ENCODE results near the gene RPS6KA2.

The RPS6KA2 gene

GRCh38 chr6:166627033-166627874, at the start of gene RPS6KA2:
RPS6KA2 (minus strand) TSS chr6:166627251; CDS start chr6:166627019, 232 bp downstream.
- DNase-seq (ENCODE audit: low read depth), result peak; percentile 100

DNA sequence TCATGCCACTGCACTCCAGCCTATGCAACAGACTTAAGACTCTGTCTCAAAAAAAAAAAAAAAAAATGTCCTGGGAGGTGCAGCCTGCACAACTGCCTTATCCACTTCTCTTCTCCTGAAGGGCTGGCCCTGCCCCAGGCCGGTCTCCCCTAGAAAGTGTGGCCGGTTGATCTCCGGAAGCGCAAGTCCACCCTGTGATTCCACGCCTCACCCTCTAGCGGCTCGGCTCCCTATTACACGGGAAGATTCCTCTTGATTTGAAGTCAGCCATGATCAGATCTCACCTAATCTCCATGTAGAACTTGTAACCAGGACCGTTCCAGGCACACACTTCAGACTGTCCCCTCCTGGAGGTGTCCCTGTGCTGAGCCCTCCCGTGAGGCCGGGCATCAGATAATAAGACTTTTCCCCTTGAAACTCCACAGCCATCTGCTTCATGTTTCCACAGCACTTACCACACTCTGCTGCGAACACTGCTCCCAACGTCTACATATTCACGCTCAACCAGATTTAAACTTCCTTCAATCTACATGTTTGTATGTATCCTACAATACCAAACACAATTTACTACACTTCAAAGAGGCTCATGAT, 49.3 kb upstream of the RPS6KA2 start:
- DNase-seq (ENCODE audit: low read depth), result no peak

GRCh38 chr6:166675736-166676135, 48.7 kb upstream of the RPS6KA2 start:
- no peak for DNase-seq (ENCODE audit: low read depth)

- DNase-seq (ENCODE audit: low read depth), result no peak
Measured at GRCh38 chr6:166673309-166673708, 46.3 kb upstream of the RPS6KA2 start.

- DNase-seq (ENCODE audit: low read depth), result no peak
Measured at GRCh38 chr6:166672624-166673206, 45.7 kb upstream of the RPS6KA2 start.

GRCh38 chr6:166672146-166672545, 45.1 kb upstream of the RPS6KA2 start:
- no peak for DNase-seq (ENCODE audit: low read depth)

GRCh38 chr6:166671434-166672081, 44.5 kb upstream of the RPS6KA2 start:
- DNase-seq (ENCODE audit: low read depth), result no peak

DNA sequence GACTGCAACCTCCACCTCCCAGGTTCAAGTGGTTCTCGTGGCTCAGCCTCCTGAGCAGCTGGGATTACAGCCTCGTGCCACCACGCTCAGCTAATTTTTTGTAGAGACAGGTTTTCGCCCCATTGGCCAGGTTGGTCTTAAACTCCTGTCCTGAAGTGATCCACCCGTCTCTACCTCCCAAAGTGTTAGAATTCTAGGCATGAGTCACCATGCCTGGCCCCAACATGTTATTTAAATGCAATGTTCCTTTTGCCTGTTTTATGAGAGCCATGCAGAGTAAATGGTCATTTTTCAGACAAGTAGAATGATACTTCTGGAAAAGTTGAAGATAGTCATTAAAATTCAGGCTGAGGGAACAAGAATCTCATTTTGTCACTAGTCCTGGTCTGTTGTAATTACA, 43.8 kb upstream of the RPS6KA2 start:
- DNase-seq (ENCODE audit: low read depth), result no peak

GRCh38 chr6:166670013-166670412, 43.0 kb upstream of the RPS6KA2 start:
- no peak for DNase-seq (ENCODE audit: low read depth)

- DNase-seq (ENCODE audit: low read depth), result no peak
Measured at GRCh38 chr6:166667796-166668610, 41.0 kb upstream of the RPS6KA2 start.

GRCh38 chr6:166664135-166664534, 37.1 kb upstream of the RPS6KA2 start:
- DNase-seq (ENCODE audit: low read depth), result no peak

DNA sequence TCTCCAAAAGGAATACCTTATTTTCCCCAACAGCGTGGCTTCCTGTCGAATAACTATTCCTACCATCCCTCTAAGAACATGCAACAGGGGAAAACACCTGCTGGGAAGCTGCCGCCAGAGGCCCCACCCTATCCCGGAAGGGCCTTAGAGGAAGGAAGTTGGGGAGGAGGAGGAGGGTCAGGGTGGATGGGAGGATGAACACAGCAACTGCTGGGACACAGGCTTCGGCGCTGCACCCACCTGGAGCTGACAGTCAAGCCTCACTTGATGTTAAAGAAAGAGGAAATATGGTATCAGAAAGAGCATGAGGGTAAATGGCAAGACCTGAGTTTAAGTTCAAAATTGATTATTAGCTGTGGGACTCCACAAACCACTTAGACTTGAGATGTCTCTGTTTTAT, 36.5 kb upstream of the RPS6KA2 start:
- no peak for DNase-seq (ENCODE audit: low read depth)

- DNase-seq (ENCODE audit: low read depth), result no peak
Measured at GRCh38 chr6:166662690-166663089, 35.6 kb upstream of the RPS6KA2 start.

DNA sequence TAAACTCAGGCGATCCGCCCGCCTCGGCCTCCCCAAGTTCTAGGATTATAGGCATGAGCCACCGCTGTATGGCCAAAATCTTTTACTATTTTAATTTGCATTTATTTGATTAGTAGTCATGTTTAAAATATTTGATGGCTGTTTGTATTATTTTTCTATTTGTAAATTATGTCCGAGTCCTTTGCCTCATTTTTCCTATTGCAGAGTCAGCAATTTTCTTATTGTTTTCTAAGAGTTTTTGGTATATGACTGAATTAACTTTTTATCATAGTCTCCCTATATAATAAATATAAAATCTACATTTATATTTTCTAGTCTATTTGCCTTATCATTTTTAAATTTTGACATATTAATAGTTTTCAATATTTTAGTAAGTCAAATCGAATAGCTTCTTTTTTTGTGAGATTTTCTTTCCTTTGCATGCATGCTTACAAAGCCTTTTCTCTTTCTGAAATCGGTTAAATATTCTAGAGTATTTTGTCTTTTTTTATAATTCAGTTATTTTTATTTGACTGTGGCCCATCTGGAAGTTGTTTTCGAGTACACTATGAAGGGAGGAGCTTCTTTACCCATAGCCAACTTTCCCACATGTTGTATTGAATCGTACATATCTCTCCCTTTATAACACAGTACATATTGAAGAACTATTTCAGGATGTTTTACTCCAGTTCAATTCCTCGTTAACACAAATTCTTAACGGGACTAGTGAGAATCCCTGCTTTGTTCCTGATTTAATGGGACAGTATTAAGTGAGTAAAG, 34.5 kb upstream of the RPS6KA2 start:
- no peak for DNase-seq (ENCODE audit: low read depth)

GRCh38 chr6:166660157-166660688, 33.2 kb upstream of the RPS6KA2 start:
- no peak for DNase-seq (ENCODE audit: low read depth)

- DNase-seq (ENCODE audit: low read depth), result no peak
Measured at GRCh38 chr6:166659581-166659980, 32.5 kb upstream of the RPS6KA2 start.

DNA sequence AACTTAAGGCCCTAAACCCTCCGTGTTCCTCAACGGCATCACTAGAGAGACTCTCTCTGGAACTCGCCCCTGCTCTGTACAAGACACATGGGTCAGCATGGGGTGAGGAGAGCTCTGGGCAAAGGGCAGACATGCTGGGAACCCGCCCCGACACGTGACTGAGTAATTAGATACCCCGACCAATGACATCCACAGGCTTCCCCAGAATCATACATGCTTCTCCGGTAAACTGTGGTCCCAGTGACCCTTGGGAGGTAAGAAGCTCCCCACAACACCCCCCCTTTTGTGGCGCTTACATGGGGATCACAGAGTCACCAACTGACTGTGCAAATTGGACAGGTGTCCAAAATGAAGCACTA, 31.7 kb upstream of the RPS6KA2 start:
- DNase-seq (ENCODE audit: low read depth), result no peak

DNA sequence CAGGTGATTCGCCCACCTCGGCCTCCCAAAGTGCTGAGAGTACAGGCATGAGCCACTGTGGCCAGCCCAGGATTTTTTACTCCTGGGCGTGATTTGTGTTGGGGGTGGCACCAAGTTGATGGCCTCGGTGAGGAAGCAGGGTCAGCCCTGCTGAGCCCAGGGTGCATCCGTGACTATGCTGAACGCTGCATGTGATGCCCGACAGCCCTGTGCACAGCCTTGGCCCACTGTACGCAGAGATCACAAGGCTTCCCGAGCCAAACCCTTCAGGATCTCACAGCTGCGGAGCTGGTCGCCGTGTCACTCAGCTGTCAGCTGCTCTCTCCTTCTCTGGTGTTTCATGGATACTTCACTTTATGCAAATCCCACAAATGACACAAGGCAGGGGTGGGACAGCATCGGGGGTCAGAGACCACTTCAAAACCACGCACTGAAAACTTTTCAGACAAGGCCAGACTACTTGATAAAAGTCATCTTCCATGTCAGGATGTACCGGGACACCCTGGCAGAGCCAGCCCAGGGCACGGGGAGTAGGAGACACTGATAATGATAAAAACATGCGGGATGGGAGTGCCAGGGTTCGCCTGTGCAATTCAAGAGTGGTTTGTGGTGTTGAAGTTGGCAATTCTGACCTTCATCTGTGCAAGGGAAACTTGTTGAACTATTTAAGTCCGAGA, 31.2 kb upstream of the RPS6KA2 start:
- no peak for DNase-seq (ENCODE audit: low read depth)

DNA sequence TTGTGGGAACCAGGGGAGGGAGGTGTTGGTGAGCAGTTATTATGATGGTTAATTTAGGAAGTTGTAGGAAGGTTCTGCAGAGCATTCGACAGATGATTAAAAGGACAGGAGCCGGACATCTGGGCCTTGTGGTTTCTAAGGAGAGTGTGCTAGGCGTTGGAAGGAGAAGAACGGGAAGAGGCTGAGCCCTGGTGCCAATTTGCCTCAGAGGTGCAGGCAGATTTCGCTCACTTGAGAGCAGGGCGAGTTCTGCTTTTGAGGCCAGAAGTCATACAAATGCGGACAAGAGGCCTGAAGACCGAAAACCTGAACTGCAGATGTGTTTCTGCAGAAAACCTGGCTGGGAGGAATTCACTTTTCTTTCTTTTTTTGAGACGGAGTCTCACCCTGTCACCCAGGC, 30.5 kb upstream of the RPS6KA2 start:
- DNase-seq (ENCODE audit: low read depth), result no peak
